Mononuclear cell (primary cell): Measurements from ENCODE around the gene PTPRC. TPM values are rescaled to one million over a fixed set of nuclear protein-coding genes. Genes with fewer than 3 reads are reported as not detected.

Experiments
- H3K27me3 ChIP-seq: 2 replicates; pipeline ENCODE4 v1.6.0; 2011; ENCODE audit warnings: low read length, control low read depth; ENCODE audit not compliant: insufficient read depth
- H3K4me1 ChIP-seq: 2 replicates; pipeline ENCODE4 v1.5.1; 2011; ENCODE audit warnings: mild to moderate bottlenecking, low read length, control low read depth; ENCODE audit not compliant: insufficient read depth
- H3K4me3 ChIP-seq: 2 replicates; pipeline ENCODE4 v1.5.1; 2011; ENCODE audit warnings: mild to moderate bottlenecking, low read length, moderate library complexity
- H3K9me3 ChIP-seq: 2 replicates; pipeline ENCODE4 v1.5.1; 2011; ENCODE audit warnings: low read depth, mild to moderate bottlenecking, control low read depth, low read length
- total RNA-seq: library from RNA; depleted of rRNA; stranded (reverse); fragments of >200 nt; gene quantifications from one replicate; pipeline ENCODE4 v1.2.3, GENCODE V29; 2012

Gene PTPRC
- total RNA-seq, 1 donor: 1,024 TPM

GRCh38 chr1:198607714-198608113, 31.1 kb upstream of the PTPRC start:
- Histone ChIP-seq H3K4me3 (no peak overlapping the region), H3K9me3 (no peaks in the 10 kb centered on the region), H3K27me3 (no peaks in the 10 kb centered on the region), H3K4me1 (peaks cover 34% of the 10 kb centered on the region)

DNA sequence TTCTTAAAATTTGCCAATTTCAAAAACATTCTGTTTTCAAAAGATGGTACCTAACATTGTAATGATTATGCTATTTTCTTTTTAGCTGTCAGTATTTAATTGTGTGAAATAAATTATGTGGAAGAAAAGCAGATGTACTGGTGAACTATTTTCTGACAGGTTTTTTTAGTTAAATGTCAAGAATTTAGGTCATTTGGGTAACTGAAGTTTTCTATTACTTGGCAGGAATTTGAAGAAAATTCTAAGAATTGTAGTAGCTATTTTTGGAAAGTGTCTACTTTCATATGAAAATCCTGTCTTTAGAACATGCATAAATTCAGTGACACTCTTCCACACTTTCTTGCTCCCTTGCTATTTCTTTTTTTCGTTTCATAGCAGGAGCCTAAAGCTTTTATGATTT, 28.5 kb upstream of the PTPRC start:
- Histone ChIP-seq H3K27me3 (no peaks in the 10 kb centered on the region), H3K4me3 (no peak overlapping the region), H3K9me3 (no peaks in the 10 kb centered on the region), H3K4me1 (peaks cover 38% of the 10 kb centered on the region)

DNA sequence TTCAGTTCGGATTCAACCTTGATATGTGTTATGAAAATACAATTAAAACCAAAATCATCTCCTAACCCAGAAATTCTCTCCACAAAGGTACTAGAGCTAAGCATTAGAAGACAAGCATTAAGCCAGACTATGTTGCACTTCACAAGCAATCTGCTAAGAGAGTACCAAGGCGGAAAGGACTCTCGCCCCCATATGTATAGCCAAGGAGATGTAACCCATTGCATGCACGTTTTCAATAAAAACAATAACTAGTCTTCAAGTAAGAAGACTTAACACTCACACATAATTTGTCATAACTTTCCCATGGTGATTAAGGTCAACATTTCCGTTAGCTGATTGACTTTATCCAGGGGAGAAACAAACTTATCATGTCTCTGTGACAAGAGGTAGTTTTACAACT, 27.6 kb upstream of the PTPRC start:
- no peaks in the 10 kb centered on the region for H3K27me3 ChIP-seq
- no peak overlapping the region for H3K4me3 ChIP-seq
- H3K4me1 ChIP-seq: peaks cover 37% of the 10 kb centered on the region
- no peaks in the 10 kb centered on the region for H3K9me3 ChIP-seq

DNA sequence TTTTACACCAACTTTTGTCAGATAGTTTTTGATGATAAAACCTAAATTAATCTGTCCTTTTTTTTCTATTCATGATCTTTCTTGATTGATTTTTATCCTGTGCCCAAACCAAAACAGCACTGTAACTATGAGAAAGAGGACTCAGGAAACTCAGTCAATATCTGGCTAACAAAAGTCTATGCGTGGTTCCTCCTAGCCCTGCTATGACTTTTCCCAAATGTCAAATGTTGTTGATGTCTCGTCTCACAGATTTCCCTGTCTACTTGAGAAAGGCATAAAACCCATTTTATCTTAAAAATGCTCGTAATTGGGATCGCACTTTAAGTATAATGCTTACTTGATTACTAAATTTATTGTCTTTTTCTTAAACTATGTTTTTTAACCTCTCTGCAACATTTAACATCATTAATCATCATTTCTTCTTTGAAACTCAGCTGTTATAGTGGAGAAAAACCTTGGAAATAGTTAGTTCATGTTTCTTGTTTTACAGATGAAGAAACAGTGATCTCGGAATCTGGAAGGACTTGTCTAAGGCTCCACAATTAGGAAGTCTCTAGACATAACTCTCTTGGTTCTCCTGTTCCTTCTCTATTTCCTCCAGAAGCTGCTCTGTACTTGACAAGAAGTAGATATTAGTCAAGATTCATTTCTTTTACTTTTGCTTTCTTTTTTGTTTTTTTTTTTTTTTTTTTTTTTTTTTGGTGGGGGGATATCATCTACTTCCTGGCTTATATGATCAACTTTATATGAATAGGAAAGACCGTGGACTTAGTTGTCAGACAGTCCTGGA, 26.2 kb upstream of the PTPRC start:
- no peaks in the 10 kb centered on the region for H3K9me3 ChIP-seq
- no peak overlapping the region for H3K4me3 ChIP-seq

DNA sequence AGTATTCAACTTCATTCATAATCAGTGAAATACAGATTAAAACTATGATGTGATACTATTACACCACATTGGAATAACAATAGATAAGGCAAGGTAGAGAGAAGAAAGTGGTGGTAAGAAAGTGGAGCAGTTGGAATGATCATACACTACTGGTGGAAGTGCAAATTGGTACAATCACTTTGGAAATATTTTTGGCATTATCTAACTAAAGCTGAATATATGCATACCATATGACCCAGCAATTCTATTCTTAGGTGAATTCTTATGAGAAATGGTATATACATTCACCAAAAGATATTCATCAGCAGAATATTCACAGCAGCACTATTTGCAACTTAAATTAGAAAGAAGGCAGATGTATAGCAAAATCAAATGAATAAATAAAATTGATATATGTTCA, 21.4 kb upstream of the PTPRC start:
- H3K9me3 ChIP-seq: no peaks in the 10 kb centered on the region
- no peaks in the 10 kb centered on the region for H3K27me3 ChIP-seq
- peaks cover 64% of the 10 kb centered on the region for H3K4me1 ChIP-seq

More for the DNA sequence above, 26.2 kb upstream of the PTPRC start:
- H3K4me1 ChIP-seq: peaks cover 36% of the 10 kb centered on the region
- no peaks in the 10 kb centered on the region for H3K27me3 ChIP-seq

GRCh38 chr1:198619375-198620140, 19.3 kb upstream of the PTPRC start:
- H3K4me3 ChIP-seq: no peak overlapping the region
- H3K4me1 ChIP-seq: peaks cover 65% of the 10 kb centered on the region
- H3K27me3 ChIP-seq: no peaks in the 10 kb centered on the region
- H3K9me3 ChIP-seq: no peaks in the 10 kb centered on the region

More for the DNA sequence above, 21.4 kb upstream of the PTPRC start:
- no peak overlapping the region for H3K4me3 ChIP-seq

DNA sequence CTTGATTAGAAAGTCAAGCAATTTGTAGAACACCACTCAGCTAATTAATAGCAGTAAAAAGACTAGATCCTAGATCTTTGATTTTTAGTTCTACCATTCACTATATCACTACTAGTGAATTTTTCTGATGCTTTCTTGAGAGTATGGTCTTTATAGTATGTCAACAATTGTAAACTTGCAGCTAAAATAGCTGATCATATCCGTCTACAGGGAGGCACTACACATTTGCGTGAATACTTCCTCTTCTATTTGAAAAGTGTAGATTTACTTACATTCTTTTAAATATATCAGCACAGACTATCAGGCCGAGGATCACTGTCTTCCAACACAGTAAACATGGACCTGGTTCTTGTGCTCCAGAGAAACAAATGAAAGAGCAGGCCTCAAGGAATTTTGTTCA, 18.6 kb upstream of the PTPRC start:
- no peaks in the 10 kb centered on the region for H3K9me3 ChIP-seq
- peaks cover 66% of the 10 kb centered on the region for H3K4me1 ChIP-seq
- no peak overlapping the region for H3K4me3 ChIP-seq
- no peaks in the 10 kb centered on the region for H3K27me3 ChIP-seq

DNA sequence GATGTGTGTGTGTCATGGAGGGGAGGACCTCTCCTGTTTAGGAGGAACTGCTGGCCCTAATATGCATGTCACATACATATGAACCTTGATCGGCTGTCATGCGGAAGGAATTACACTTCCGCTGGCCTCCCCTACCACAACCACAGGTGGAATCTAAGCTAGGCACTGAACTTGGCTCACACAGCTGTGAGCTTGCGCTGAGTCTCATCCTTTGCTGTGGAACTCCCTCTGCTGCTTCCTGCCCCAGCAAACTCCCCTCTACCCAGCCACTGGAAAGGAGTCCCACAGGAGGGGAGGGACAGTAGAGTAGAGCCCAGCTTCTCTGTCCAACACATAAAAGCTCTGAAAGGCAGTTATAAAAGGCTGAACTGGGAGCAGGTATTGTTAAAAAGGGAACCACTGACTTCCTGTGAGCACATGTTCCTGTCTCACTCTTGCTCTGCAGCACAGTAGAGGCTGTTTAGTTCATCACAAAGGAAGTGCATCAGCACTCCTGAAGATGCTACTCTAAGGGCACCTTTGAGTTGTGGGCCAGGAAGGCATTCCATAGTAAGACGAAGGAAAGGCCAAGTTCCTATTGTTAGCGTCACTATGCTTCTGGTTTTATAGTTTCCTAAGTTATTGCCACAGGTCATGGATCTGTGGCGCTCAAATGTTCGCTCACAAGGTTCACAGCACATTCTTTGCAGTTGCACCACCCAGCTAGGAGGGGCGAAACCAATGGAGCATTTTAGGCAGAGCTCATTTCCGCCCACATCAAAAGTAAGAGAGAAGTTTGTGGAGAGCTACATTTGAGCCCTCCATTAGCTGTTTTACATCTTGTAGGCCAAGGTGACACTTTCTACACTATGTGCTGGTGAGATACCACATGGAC, 17.7 kb upstream of the PTPRC start:
- H3K9me3 ChIP-seq: no peaks in the 10 kb centered on the region
- H3K27me3 ChIP-seq: no peaks in the 10 kb centered on the region
- H3K4me3 ChIP-seq: peak overlapping the region; percentile 4
- peaks cover 61% of the 10 kb centered on the region for H3K4me1 ChIP-seq

DNA sequence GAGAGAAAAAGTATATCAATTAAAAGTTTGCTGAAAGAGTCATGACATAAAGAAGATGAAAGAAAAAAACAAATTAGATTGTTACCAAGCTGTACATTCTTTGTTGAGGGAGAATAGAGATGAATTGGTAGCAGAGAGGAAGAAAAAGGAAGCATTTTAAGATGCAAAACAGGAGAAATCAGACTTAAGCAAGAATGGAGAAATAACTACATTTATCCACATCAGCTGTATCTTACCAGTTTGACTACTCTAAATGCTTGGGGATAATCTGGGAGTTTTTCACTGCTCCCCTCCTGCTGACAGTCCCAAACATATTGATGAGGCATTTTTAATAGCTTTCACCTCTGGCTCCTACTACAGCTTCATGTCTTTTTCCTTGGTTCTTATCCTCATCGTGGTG, 16.8 kb upstream of the PTPRC start:
- H3K4me1 ChIP-seq: peaks cover 67% of the 10 kb centered on the region
- peak overlapping the region; percentile 4 for H3K4me3 ChIP-seq
- no peaks in the 10 kb centered on the region for H3K9me3 ChIP-seq
- no peaks in the 10 kb centered on the region for H3K27me3 ChIP-seq

DNA sequence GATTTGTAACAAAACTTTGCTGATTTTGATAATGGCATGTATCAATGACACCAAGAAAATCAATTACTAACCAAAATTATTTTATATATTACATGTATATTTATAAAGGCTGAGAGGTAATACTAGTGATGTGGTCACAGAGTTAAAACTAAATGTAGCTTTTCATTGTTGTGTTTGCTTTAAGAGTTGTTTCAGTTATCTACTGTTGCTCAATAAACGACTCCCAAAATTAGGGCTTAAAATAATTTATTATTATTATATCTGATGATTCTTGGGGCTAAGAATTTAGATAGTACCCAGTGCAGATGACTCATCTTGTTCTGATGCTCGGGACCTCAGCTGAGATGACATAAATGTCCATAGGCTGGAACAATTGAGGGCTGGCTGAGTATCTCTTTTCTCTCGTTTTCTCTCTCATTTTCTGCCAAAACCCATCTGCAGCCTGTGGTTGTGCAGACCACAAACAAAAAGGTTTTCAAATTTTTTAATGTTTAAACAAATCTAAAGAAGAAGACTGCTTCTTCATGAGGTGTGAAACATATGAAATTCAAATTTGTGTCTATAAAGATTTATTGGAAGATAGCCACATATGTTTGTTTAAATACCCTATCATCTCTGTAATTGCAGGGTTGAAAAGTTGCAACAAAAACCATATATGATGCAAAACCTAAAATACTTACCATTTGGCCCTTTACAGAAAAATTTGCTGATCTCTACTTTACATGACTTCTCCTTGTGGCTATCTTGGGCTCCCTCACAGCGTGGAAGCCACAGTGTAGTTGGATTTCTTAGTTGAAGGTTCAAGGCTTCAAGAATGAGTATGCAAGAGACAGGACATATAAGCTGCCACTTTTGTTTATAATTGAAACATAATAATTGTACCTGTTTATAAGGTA, 14.8 kb upstream of the PTPRC start:
- no peak overlapping the region for H3K4me3 ChIP-seq

GRCh38 chr1:198624648-198624980, 14.2 kb upstream of the PTPRC start:
- Histone ChIP-seq H3K9me3 (no peaks in the 10 kb centered on the region), H3K4me1 (peaks cover 64% of the 10 kb centered on the region), H3K27me3 (no peaks in the 10 kb centered on the region), H3K4me3 (no peak overlapping the region)

More for the DNA sequence above, 14.8 kb upstream of the PTPRC start:
- Histone ChIP-seq H3K27me3 (no peaks in the 10 kb centered on the region), H3K9me3 (no peaks in the 10 kb centered on the region), H3K4me1 (peaks cover 67% of the 10 kb centered on the region)

GRCh38 chr1:198627436-198628066, 11.3 kb upstream of the PTPRC start:
- Histone ChIP-seq H3K4me3 (no peak overlapping the region), H3K4me1 (peaks cover 44% of the 10 kb centered on the region), H3K9me3 (no peaks in the 10 kb centered on the region), H3K27me3 (no peaks in the 10 kb centered on the region)

GRCh38 chr1:198628067-198628455, 10.8 kb upstream of the PTPRC start:
- Histone ChIP-seq H3K4me3 (no peak overlapping the region), H3K4me1 (peaks cover 43% of the 10 kb centered on the region), H3K27me3 (no peaks in the 10 kb centered on the region), H3K9me3 (no peaks in the 10 kb centered on the region)

- no peaks in the 10 kb centered on the region for H3K9me3 ChIP-seq
- no peak overlapping the region for H3K4me3 ChIP-seq
- peaks cover 45% of the 10 kb centered on the region for H3K4me1 ChIP-seq
- no peaks in the 10 kb centered on the region for H3K27me3 ChIP-seq
Observed at GRCh38 chr1:198629610-198630009, 9.2 kb upstream of the PTPRC start.
